NB4 (cell line): ENCODE results near the gene SIX1.

Experiments used
- POLR2A ChIP-seq: IDR thresholded peaks from 2 replicates; pipeline ENCODE4 v1.6.1; 2011; ENCODE audit warnings: mild to moderate bottlenecking; ENCODE audit not compliant: insufficient read length; ENCODE audit errors: extremely low read depth
- TF ChIP-seq, protein P1 (sequence below): IDR thresholded peaks from one replicate; pipeline ENCODE4 v1.5.1; 2012; ENCODE audit warnings: low read depth, low read length

DNA sequence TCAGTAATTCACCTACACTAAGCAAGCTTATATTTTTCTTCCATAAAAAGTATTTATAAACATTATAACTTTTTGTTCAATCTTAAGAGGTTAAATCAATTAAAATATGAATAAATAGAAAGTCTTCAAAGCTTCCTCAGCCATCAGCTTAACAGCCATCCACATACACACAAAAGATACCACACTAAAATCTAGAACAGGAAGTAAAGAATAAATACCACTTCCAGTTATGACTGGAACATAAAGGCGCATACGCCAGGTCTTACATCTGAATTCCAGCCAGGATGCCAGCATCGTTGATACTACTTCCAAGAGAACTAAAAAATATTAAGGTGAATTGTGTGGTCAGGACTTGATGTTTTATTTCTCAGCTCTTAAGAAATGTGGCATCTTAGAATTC is 17.0 kb downstream of the SIX1 start:
- TF ChIP-seq, protein P1, sequence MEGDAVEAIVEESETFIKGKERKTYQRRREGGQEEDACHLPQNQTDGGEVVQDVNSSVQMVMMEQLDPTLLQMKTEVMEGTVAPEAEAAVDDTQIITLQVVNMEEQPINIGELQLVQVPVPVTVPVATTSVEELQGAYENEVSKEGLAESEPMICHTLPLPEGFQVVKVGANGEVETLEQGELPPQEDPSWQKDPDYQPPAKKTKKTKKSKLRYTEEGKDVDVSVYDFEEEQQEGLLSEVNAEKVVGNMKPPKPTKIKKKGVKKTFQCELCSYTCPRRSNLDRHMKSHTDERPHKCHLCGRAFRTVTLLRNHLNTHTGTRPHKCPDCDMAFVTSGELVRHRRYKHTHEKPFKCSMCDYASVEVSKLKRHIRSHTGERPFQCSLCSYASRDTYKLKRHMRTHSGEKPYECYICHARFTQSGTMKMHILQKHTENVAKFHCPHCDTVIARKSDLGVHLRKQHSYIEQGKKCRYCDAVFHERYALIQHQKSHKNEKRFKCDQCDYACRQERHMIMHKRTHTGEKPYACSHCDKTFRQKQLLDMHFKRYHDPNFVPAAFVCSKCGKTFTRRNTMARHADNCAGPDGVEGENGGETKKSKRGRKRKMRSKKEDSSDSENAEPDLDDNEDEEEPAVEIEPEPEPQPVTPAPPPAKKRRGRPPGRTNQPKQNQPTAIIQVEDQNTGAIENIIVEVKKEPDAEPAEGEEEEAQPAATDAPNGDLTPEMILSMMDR: no peak
- no peak for TF ChIP-seq POLR2A
